ENCODE data around the gene VTCN1. TPM values are rescaled to one million over a fixed set of nuclear protein-coding genes. Genes with fewer than 3 reads are reported as not detected.
"Not testable (repeated sequence)": the region's sequence is repeated elsewhere in the genome, so short reads cannot be mapped to it uniquely, and the experiment has no call there.

VTCN1 gene
- total RNA-seq, 1 donor from 2014 or later: not detected

DNA sequence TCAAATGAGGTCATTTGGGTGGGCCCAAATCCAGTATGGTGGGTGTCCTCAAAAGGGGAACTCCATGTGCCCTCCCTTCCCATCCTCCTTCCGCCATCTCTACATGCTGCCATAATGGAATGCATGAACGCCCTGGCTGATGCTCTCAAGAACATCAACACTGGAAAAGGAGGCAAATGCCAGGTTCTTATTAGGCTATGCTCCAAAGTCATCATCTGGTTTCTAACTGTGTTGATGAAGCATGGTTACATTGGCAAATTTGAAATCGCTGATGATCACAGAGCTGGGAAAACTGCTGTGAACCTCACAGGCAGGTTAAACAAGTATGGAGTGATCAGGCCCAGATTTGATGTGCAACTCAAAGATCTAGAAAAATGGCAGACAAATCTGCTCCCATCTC is 72.6 kb downstream of the VTCN1 start:
- intact Hi-C loops (cut with DNase I): no loop called here
- ATAC-seq (ENCODE audit: poor library complexity) (no peak), DNase-seq (no peak)

GRCh38 chr1:117137281-117137855 is 73.4 kb downstream of the VTCN1 start:
- DNase-seq (no peak), ATAC-seq (ENCODE audit: poor library complexity) (no peak)
- intact Hi-C loops (cut with DNase I): no loop called here

DNA sequence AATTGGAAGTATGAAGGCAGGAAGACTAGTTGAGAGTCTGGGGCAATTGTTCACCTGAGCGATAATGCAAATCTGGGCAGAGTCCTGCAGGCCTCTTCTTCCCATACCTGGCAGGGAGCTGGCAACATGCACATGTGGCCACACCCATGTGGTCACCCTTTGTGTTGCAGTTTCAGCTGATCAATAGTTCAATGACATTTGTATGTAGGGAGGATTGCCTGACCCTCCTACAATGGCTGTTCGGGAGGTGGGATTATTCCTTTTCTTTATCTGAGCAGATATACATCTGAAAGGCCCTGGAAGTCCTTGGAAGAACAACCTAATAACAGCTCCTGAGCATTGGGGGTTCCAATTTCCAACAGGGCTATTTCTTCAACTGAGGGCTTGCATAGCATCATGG is 74.0 kb downstream of the VTCN1 start:
- no peak for DNase-seq
- intact Hi-C loops (cut with DNase I): no loop called here
- ATAC-seq (ENCODE audit: poor library complexity): no peak

- DNase-seq: no peak
- intact Hi-C loops (cut with DNase I): no loop called here
- ATAC-seq (ENCODE audit: poor library complexity): no peak
These were observed 75.4 kb downstream of the VTCN1 start for GRCh38 chr1:117135329-117135728.

GRCh38 chr1:117130526-117130925 is 80.2 kb downstream of the VTCN1 start:
- ATAC-seq (ENCODE audit: poor library complexity): no peak
- intact Hi-C loops (cut with DNase I): no loop called here
- no peak for DNase-seq

- DNase-seq: no peak
- intact Hi-C loops (cut with DNase I): loop anchor here (5.0 kb wide), 1 partner anchor 61 kb away; no protein-coding TSS in a partner anchor
- peak; percentile 80 for ATAC-seq (ENCODE audit: poor library complexity)
These were observed 82.2 kb downstream of the VTCN1 start for GRCh38 chr1:117128323-117129079.

GRCh38 chr1:117127795-117128194 is 82.9 kb downstream of the VTCN1 start:
- DNase-seq (no peak), ATAC-seq (ENCODE audit: poor library complexity) (peak; percentile 15)
- intact Hi-C loops (cut with DNase I): loop anchor here (5.0 kb wide), 1 partner anchor 60 kb away; no protein-coding TSS in a partner anchor

- intact Hi-C loops (cut with DNase I): loop anchor here (5.0 kb wide), 1 partner anchor 57 kb away; no protein-coding TSS in a partner anchor
- DNase-seq (no peak), ATAC-seq (ENCODE audit: poor library complexity) (no peak)
These were observed 86.1 kb downstream of the VTCN1 start for GRCh38 chr1:117124661-117125060.

DNA sequence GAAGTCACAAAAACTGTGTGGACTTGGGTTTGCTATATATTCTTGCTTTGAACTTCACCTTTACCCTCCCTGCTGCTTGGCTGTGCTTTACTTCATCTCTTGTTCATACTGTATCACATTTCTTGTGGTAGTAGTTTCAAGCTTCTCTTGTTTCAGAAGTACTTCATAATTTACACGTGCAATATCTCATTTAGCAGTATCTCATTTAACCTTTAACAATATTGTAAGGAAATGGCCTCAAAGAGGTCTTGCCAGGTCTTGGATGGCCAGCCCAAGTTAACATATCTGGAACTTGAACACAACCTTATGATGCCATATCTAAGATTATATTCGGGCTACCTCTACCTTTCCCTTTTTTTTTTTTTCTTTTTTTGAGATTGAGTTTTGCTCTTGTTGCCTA is 87.5 kb downstream of the VTCN1 start:
- ATAC-seq (ENCODE audit: poor library complexity) (no peak), DNase-seq (no peak)
- intact Hi-C loops (cut with DNase I): no loop called here

- DNase-seq: no peak
- intact Hi-C loops (cut with DNase I): no loop called here
- ATAC-seq (ENCODE audit: poor library complexity): peak; percentile 1
These were observed 88.2 kb downstream of the VTCN1 start for GRCh38 chr1:117122330-117123025.

- ATAC-seq (ENCODE audit: poor library complexity): peak; percentile 97
- intact Hi-C loops (cut with DNase I): no loop called here
- peak; percentile 98 for DNase-seq
These were observed 89.0 kb downstream of the VTCN1 start, which contains the start of gene TRIM45 for GRCh38 chr1:117121589-117122329. TSS of gene TRIM45 (minus strand) at chr1:117121749. CDS start at chr1:117121201, 548 bp downstream.

DNA sequence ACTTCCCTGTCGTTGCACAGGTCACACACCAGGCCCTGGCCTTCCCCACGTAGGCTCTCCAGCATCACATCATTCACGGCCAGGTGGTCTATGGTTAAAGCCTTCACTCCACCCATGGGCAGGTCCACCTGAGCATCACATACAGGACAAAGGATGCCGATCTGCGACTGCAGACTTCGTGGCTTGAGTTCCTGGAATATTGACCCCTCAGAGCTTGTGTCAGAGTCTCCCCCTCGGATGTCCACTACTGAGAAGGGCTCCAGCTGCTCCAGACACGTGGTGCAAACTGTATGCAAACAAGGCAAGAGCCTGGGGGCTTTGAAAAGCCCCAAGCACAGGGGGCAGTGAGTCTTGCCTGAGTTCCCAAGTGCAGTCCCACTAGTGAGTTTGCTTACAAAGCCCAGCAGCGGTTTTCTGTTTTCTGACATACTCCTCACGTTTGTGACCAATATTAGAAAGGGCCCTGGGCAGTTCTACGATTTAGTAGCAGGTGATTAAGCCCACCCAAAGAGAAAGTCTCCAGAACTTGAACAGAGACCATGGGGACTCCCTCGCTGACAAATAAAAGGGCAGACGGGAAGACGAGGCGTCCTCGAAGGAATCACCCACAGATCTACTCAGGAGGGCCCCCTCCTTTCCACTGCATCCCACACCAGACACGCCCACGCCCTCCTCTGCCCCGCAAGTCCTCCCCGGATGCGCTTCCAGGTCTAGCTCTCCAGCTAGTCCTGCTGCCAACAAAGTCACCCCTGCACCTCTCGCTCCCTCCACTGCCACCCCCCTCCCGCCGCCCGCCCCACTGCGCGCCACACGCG is 89.7 kb downstream of the VTCN1 start:
- intact Hi-C loops (cut with DNase I): no loop called here
- DNase-seq (no peak), ATAC-seq (ENCODE audit: poor library complexity) (peak; percentile 63)

DNA sequence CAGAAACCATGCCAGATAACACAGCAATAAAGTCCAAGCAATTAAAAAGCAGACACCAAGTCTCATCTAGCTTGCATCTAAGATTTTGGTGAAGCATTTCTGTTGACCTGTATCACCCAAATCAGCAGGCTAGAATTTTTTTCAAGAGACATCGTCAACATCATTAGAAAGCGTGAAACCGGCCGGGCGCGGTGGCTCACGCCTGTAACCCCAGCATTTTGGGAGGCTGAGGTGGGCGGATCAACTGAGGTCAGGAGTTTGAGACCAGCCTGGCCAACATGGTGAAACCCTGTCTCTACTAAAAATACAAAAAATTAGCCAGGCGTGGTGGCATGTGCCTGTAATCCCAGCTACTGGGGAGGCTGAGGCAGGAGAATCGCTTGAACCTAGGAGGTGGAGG is 91.6 kb downstream of the VTCN1 start:
- DNase-seq; intact Hi-C loops (cut with DNase I); ATAC-seq (ENCODE audit: poor library complexity): not testable (repeated sequence)

GRCh38 chr1:117118137-117118536 is 92.6 kb downstream of the VTCN1 start:
- intact Hi-C loops (cut with DNase I): no loop called here
- DNase-seq: no peak
- ATAC-seq (ENCODE audit: poor library complexity): no peak

GRCh38 chr1:117117697-117118096 is 93.0 kb downstream of the VTCN1 start:
- intact Hi-C loops (cut with DNase I): no loop called here
- no peak for DNase-seq
- ATAC-seq (ENCODE audit: poor library complexity): no peak

DNA sequence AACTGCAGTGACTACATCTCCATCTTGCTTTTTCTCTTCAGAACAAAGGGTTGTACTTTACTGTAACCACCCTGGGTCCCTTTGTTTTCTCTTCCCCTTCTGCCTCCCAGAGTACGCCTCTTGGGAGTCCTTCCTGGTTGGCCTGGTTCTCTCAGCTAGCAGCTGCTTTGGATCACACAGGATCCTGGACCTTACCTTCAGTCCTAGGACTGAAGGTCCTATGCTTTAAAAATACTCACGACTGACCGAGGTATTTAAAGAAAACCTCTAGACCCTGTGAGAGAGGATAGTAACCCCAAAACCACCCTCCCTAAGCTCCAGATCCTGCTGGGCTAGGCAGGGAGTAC is 94.0 kb downstream of the VTCN1 start:
- ATAC-seq (ENCODE audit: poor library complexity) (no peak), DNase-seq (no peak)
- intact Hi-C loops (cut with DNase I): no loop called here

GRCh38 chr1:117116090-117116783 is 94.5 kb downstream of the VTCN1 start:
- DNase-seq (no peak), ATAC-seq (ENCODE audit: poor library complexity) (no peak)
- intact Hi-C loops (cut with DNase I): no loop called here

- no peak for DNase-seq
- intact Hi-C loops (cut with DNase I): no loop called here
- ATAC-seq (ENCODE audit: poor library complexity): no peak
These were observed 95.8 kb downstream of the VTCN1 start for GRCh38 chr1:117114877-117115276.

All from Right ventricle myocardium superior (tissue), 1 donor.